K562 (cell line): ENCODE measurements around the gene LRP4. TPM values are rescaled to one million over a fixed set of nuclear protein-coding genes. Genes with fewer than 3 reads are reported as not detected.

Experiments
- ATAC-seq: fragments of 200-7000 bp; cut with Tn5 transposase; 3 replicates; pipeline ENCODE4 v1.9.1; 2020; ENCODE audit warnings: moderate library complexity
- BruUV-seq: library from RNA; stranded (reverse); fragments of 400-500 nt; replicated peaks from 2 replicates; lab custom pipeline; 2021; lab: Mats Ljungman, UMichigan
- CTCF ChIA-PET: fragments of 300-600 bp; formaldehyde crosslinking; extraction: SDS; loops from one replicate; lab custom pipeline; 2021; ENCODE audit warnings: low intra/inter-chr PET ratio; lab: Yijun Ruan, JAX
- POLR2A ChIA-PET: fragments of 300-600, 350-650 bp; sonication (Branson Sonifier 250); formaldehyde crosslinking; extraction: SDS; loops from one replicate; lab custom pipeline; 2021; ENCODE audit warnings: antibody characterized with exemption, inconsistent platforms; lab: Yijun Ruan, JAX
- DNase-seq, 4 experiments: peaks; one replicate each; pipeline versions ENCODE4 v3.0.0 to v3.0.0-alpha.2; 2011 to 2018; ENCODE audit warnings: low spot score in 3 of 4, mixed read lengths in 3 of 4; ENCODE audit errors: extremely low read depth in 1 of 4
- FAIRE-seq: peaks from 2 replicates; lab custom pipeline; 2011; peaks lifted over from hg19 to GRCh38; lab: Jason Lieb, UNC
- H2AFZ ChIP-seq: 2 replicates; pipeline ENCODE4 v1.6.0; 2011; ENCODE audit warnings: low read depth, low read length, control low read depth, inconsistent platforms
- H3K27ac ChIP-seq: fragments of 200-600 bp; 3 replicates; pipeline ENCODE4 v1.8.0; 2011; ENCODE audit warnings: low read depth, mild to moderate bottlenecking, control low read depth, inconsistent platforms, low read length, moderate library complexity, mixed read lengths; ENCODE audit errors: extremely low read depth
- H3K27me3 ChIP-seq, 2 experiments: fragments of 300-600 bp in 1 of 2; 2 replicates in 1 of 2; 3 replicates in 1 of 2; pipeline versions ENCODE4 v1.6.0 to v1.8.0; 2011; ENCODE audit warnings: inconsistent platforms in 2 of 2, low read length in 2 of 2, mild to moderate bottlenecking in 1 of 2, mixed read lengths in 1 of 2, moderate library complexity in 1 of 2; ENCODE audit not compliant: control insufficient read depth in 2 of 2, insufficient read depth in 2 of 2
- H3K36me3 ChIP-seq: fragments of 300-600 bp; 3 replicates; pipeline ENCODE4 v1.8.0; 2011; ENCODE audit warnings: mild to moderate bottlenecking, low read length, inconsistent platforms; ENCODE audit not compliant: control insufficient read depth, insufficient read depth
- H3K4me1 ChIP-seq, 2 experiments: fragments of 200-600 bp in 1 of 2; replicated peaks in 1 of 2; 2 replicates in 1 of 2; 3 replicates in 1 of 2; pipeline versions ENCODE4 v1.5.1 to v1.8.0; 2011; ENCODE audit warnings: inconsistent platforms in 2 of 2, low read length in 2 of 2, mild to moderate bottlenecking in 1 of 2, mixed read lengths in 1 of 2, moderate library complexity in 1 of 2; ENCODE audit not compliant: control insufficient read depth in 2 of 2, insufficient read depth in 2 of 2
- H3K4me2 ChIP-seq: 2 replicates; pipeline ENCODE4 v1.6.1; 2011; ENCODE audit warnings: low read length, control low read depth, inconsistent platforms, mixed read lengths; ENCODE audit not compliant: insufficient read depth
- H3K4me3 ChIP-seq: fragments of 200-600 bp; sonication (generic), shearing (Covaris generic); 2 replicates; pipeline ENCODE4 v1.5.1; 2016; ENCODE audit warnings: control low read depth, inconsistent platforms
- H3K79me2 ChIP-seq: fragments of 200-600 bp; 3 replicates; pipeline ENCODE4 v1.8.0; 2011; ENCODE audit warnings: low read length, inconsistent platforms; ENCODE audit not compliant: control insufficient read depth, insufficient read depth
- H3K9ac ChIP-seq, 2 experiments: 2 replicates each; pipeline versions ENCODE4 v1.6.0 to v1.6.1; 2011; ENCODE audit warnings: low read depth in 2 of 2, low read length in 2 of 2, control low read depth in 1 of 2, inconsistent platforms in 1 of 2, mild to moderate bottlenecking in 1 of 2, mixed read lengths in 1 of 2; ENCODE audit not compliant: insufficient read depth in 1 of 2
- H3K9me1 ChIP-seq: one replicate; pipeline ENCODE4 v1.6.0; 2011; ENCODE audit warnings: inconsistent platforms, mild to moderate bottlenecking, low read length, moderate library complexity; ENCODE audit not compliant: control insufficient read depth, insufficient read depth
- H3K9me3 ChIP-seq: replicated peaks from 2 replicates; pipeline ENCODE4 v1.5.1; 2011; ENCODE audit warnings: low read depth, low read length, inconsistent platforms; ENCODE audit not compliant: control insufficient read depth, insufficient read depth
- H4K20me1 ChIP-seq: replicated peaks from 2 replicates; pipeline ENCODE4 v1.6.1; 2011; ENCODE audit warnings: low read length, inconsistent platforms, mixed read lengths; ENCODE audit not compliant: control insufficient read depth, insufficient read depth
- ARID1B ChIP-seq: fragments of 450-650 bp; IDR thresholded peaks from 2 replicates; pipeline ENCODE4 v1.6.1; 2016; ENCODE audit warnings: antibody characterized with exemption, mild to moderate bottlenecking, inconsistent platforms
- CTBP1 ChIP-seq: fragments of 450-650 bp; IDR thresholded peaks from 2 replicates; pipeline ENCODE4 v1.6.1; 2016; ENCODE audit warnings: borderline replicate concordance
- DPF2 ChIP-seq: fragments of 450-650 bp; IDR thresholded peaks from 2 replicates; pipeline ENCODE4 v1.6.1; 2016
- E2F3 ChIP-seq: fragments of 250-450 bp; sonication (Bioruptor Pico); IDR thresholded peaks from 2 replicates; pipeline ENCODE4 v1.4.0; 2020; ENCODE audit warnings: mild to moderate bottlenecking
- ELF1 ChIP-seq: fragments of 200-800 bp; sonication (Bioruptor generic); IDR thresholded peaks from 2 replicates; pipeline ENCODE4 v1.6.1; 2016; ENCODE audit warnings: missing genetic modification characterization, missing compliant biosample characterization
- ETV5 ChIP-seq: sonication (generic); formaldehyde crosslinking; IDR thresholded peaks from 2 replicates; pipeline ENCODE4 v1.4.0; 2020; ENCODE audit warnings: low read depth, mild to moderate bottlenecking, missing genetic modification reagents
- FOXJ2 ChIP-seq: fragments of 200-800 bp; sonication (Bioruptor generic); IDR thresholded peaks from 2 replicates; pipeline ENCODE4 v1.6.1; 2016; ENCODE audit warnings: missing genetic modification characterization, missing compliant biosample characterization
- GABPB1 ChIP-seq: sonication (generic); formaldehyde crosslinking; IDR thresholded peaks from 2 replicates; pipeline ENCODE4 v1.8.0; 2022; ENCODE audit warnings: mild to moderate bottlenecking, missing genetic modification reagents
- MAFF ChIP-seq: IDR thresholded peaks from 2 replicates; pipeline ENCODE4 v1.6.1; 2012; ENCODE audit warnings: low read length, improper control_type of control experiment
- MAFG ChIP-seq: fragments of 450-650 bp; conservative IDR thresholded peaks from 2 replicates; pipeline ENCODE4 v1.6.1; 2016; ENCODE audit warnings: missing genetic modification characterization, missing compliant biosample characterization
- MAFK ChIP-seq: IDR thresholded peaks from 2 replicates; pipeline ENCODE4 v1.6.1; 2011; ENCODE audit warnings: low read length, improper control_type of control experiment
- MAZ ChIP-seq, 2 experiments: fragments of 450-650 bp in 1 of 2; sonication (generic) in 1 of 2; formaldehyde crosslinking; IDR thresholded peaks in 1 of 2; conservative IDR thresholded peaks in 1 of 2; 2 replicates each; pipeline versions ENCODE4 v1.4.0 to v1.5.0; 2020; ENCODE audit warnings: mild to moderate bottlenecking in 1 of 2, missing genetic modification reagents in 1 of 2
- NCOA1 ChIP-seq: fragments of 450-650 bp; IDR thresholded peaks from 2 replicates; pipeline ENCODE4 v1.6.1; 2016; ENCODE audit warnings: low read depth
- NFE2 ChIP-seq: IDR thresholded peaks from 2 replicates; pipeline ENCODE4 v1.6.1; 2014; ENCODE audit warnings: antibody characterized with exemption, low read depth
- NR4A1 ChIP-seq, 2 experiments: fragments of 250-450 bp in 1 of 2; fragments of 450-650 bp in 1 of 2; sonication (Bioruptor Pico) in 1 of 2; IDR thresholded peaks; 2 replicates each; pipeline versions ENCODE4 v1.4.0 to v1.6.1; 2016 to 2020; ENCODE audit warnings: mild to moderate bottlenecking in 2 of 2, missing compliant biosample characterization in 1 of 2, missing genetic modification characterization in 1 of 2, moderate library complexity in 1 of 2
- RFX1 ChIP-seq: fragments of 450-650 bp; IDR thresholded peaks from 2 replicates; pipeline ENCODE4 v1.6.1; 2016; ENCODE audit warnings: mild to moderate bottlenecking, moderate library complexity
- SMARCA4 ChIP-seq: fragments of 450-650 bp; IDR thresholded peaks from 2 replicates; pipeline ENCODE4 v1.6.1; 2016
- ZNF316 ChIP-seq: fragments of 450-650 bp; IDR thresholded peaks from 2 replicates; pipeline ENCODE4 v1.6.1; 2016
- WGBS: fragments of 100-300 bp; shearing (Covaris generic); methylation state at CpG from one replicate; pipeline ENCODE4 v1.1.6; 2016; ENCODE audit warnings: low coverage, mixed read lengths; ENCODE audit not compliant: insufficient coverage; ENCODE audit errors: missing lambda C conversion rate; 5-methylcytosine and 5-hydroxymethylcytosine counted together
- in situ Hi-C: fragments of 300-500 bp; cut with MboI; formaldehyde crosslinking; loops from 4 replicates; pipeline ENCODE4 v1.15.0; 2018; ENCODE audit warnings: inconsistent platforms, mixed read lengths
- intact Hi-C: fragments of 100-400 bp; cut with micrococcal nuclease; formaldehyde crosslinking; loops from 2 replicates; pipeline ENCODE4 v1.14.2; 2022
- polyA plus RNA-seq, 8 experiments: library from polyadenylated mRNA; depleted of rRNA in 4 of 8; stranded (reverse) in 5 of 8; unstranded in 3 of 8; fragments of >200 nt; fragmentation: Nextera tagmentation in 2 of 8; fragmentation: Illumina TruSeq in 1 of 8; extraction: Ambion mirVana in 2 of 8; extraction: Trizol in 1 of 8; gene quantifications; 2 replicates each; pipeline versions ENCODE4 v1.2.1 to v1.2.3, GENCODE V29; 2011 to 2014; ENCODE audit warnings: inconsistent platforms in 1 of 8, missing spikeins in 1 of 8
- total RNA-seq, 7 experiments: library from RNA; depleted of rRNA in 6 of 7; stranded (reverse); fragments of >200 nt in 6 of 7; fragmentation: Illumina TruSeq in 2 of 7; extraction: Trizol in 2 of 7; gene quantifications; 2 replicates each; pipeline versions ENCODE4 v1.2.1 to v1.2.3, GENCODE V29; 2011 to 2021; ENCODE audit warnings: low replicate concordance in 1 of 7
- TF ChIP-seq, protein P1 (sequence below), 2 experiments: fragments of 450-650 bp in 1 of 2; sonication (generic) in 1 of 2; formaldehyde crosslinking in 1 of 2; IDR thresholded peaks in 1 of 2; conservative IDR thresholded peaks in 1 of 2; 2 replicates each; pipeline versions ENCODE4 v1.6.1 to v1.8.1; 2016 to 2023; ENCODE audit warnings: mild to moderate bottlenecking in 2 of 2, moderate library complexity in 2 of 2, inconsistent platforms in 1 of 2, missing genetic modification reagents in 1 of 2
- TF ChIP-seq, protein P2 (sequence below): fragments of 200-800 bp; sonication (Bioruptor generic); IDR thresholded peaks from 2 replicates; pipeline ENCODE4 v1.6.1; 2017; ENCODE audit warnings: missing genetic modification characterization, missing compliant biosample characterization
- TF ChIP-seq, protein P3 (sequence below): fragments of 450-650 bp; IDR thresholded peaks from 2 replicates; pipeline ENCODE4 v1.6.1; 2017; ENCODE audit warnings: mild to moderate bottlenecking, moderate library complexity

Gene LRP4
- total and polyA plus RNA-seq, 9 of the 15 experiments (the other 6 are each of a cell fraction or from before 2014, with no cell fraction given) = 0.04 to 0.54 (median 0.10) TPM

DNA sequence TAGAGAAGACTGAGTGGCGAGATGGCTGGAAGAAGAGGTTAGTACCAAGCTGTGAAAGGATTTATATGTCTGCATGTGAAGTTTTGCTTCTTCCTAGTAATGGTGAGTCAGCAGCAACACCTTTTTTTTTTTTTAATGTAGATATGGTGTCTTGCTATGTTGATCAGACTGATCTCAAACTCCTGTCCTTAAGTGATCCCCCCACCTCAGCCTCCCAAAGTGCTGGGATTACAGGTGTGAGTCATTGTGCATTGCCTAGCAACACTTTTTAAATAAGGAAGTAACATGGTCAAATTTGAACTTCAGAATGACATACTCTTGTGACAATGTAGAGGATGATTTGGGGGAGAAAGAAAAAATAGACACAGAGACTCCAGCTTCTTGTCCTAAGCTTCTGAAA is 11.7 kb upstream of the LRP4 start:
- no peak overlapping the region for H3K9ac ChIP-seq
- intact Hi-C loops (no loop called here), in situ Hi-C loops (no loop called here)
- H3K9me1 ChIP-seq = no peaks in the 10 kb centered on the region
- no peaks in the 10 kb centered on the region for H3K27me3 ChIP-seq
- ChIA-PET POLR2A (interaction anchor here (0.5 kb wide), 1 partner anchor 980 kb away, joined by 3 read pairs; no protein-coding TSS in a partner anchor), CTCF (no interaction called here)
- DNase-seq (peak in 1 of 4 experiments; percentile 33), FAIRE-seq (no peak), ATAC-seq (peak; percentile 50; the same call in 2 of the 3 replicates)
- H3K4me3 ChIP-seq = no peak overlapping the region
- no TSS peak for BruUV-seq
- no peaks in the 10 kb centered on the region for H3K36me3 ChIP-seq
- peak overlapping the region; percentile 68; the same call in 1 of the 2 replicates for H2AFZ ChIP-seq
- H4K20me1 ChIP-seq = no peaks in the 10 kb centered on the region
- WGBS = 22% methylated on average over 1 of the region's 1 CpG
- H3K4me2 ChIP-seq = no peak overlapping the region; the same call in 1 of the 2 replicates
- peaks cover 2% of the 10 kb centered on the region; the same call in 1 of the 2 replicates for H3K9me3 ChIP-seq
- peaks cover 0 to 9% of the 10 kb centered on the region in 2 experiments; a peak in 2 of 5 replicates for H3K4me1 ChIP-seq
- H3K79me2 ChIP-seq = no peaks in the 10 kb centered on the region
- peak overlapping the region; percentile 35; the same call in 1 of the 3 replicates for H3K27ac ChIP-seq
- TF ChIP-seq, protein P1, sequence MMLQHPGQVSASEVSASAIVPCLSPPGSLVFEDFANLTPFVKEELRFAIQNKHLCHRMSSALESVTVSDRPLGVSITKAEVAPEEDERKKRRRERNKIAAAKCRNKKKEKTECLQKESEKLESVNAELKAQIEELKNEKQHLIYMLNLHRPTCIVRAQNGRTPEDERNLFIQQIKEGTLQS (IDR thresholded peaks at IDR 0.05) = peak; percentile 83
- TF ChIP-seq, protein P1 (CRISPR knock-in tag; conservative IDR thresholded peaks at IDR 0.05) = no peak
- TF ChIP-seq NR4A1 (CRISPR knock-in tag; IDR thresholded peaks at IDR 0.05) (no peak), NR4A1 (tag; IDR thresholded peaks at IDR 0.05) (no peak), NFE2 (peak; percentile 79), RFX1 (peak; percentile 81), GABPB1 (CRISPR knock-in tag) (0 out of 2 replicates have a peak, but pooled peaks have one; percentile 22), NCOA1 (0 out of 2 replicates have a peak, but pooled peaks have one; percentile 26), MAZ (CRISPR knock-in tag; conservative IDR thresholded peaks at IDR 0.05 in 1 of 2, IDR thresholded peaks at IDR 0.05 in 1 of 2) (no peak), MAFG (peak; percentile 80), ELF1 (tag) (no peak), FOXJ2 (tag) (peak; percentile 93), ZNF316 (peak; percentile 92), E2F3 (no peak), MAFK (peak; percentile 67), MAFF (peak; percentile 77; the same call in 1 of the 2 replicates), DPF2 (peak; percentile 70), ETV5 (no peak), CTBP1 (0 out of 2 replicates have a peak, but pooled peaks have one; percentile 16), ARID1B (peak; percentile 51), SMARCA4 (peak; percentile 59; the same call in 1 of the 2 replicates)
- TF ChIP-seq, protein P2, sequence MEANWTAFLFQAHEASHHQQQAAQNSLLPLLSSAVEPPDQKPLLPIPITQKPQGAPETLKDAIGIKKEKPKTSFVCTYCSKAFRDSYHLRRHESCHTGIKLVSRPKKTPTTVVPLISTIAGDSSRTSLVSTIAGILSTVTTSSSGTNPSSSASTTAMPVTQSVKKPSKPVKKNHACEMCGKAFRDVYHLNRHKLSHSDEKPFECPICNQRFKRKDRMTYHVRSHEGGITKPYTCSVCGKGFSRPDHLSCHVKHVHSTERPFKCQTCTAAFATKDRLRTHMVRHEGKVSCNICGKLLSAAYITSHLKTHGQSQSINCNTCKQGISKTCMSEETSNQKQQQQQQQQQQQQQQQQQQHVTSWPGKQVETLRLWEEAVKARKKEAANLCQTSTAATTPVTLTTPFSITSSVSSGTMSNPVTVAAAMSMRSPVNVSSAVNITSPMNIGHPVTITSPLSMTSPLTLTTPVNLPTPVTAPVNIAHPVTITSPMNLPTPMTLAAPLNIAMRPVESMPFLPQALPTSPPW = 0 out of 2 replicates have a peak, but pooled peaks have one; percentile 16
- TF ChIP-seq, protein P3, sequence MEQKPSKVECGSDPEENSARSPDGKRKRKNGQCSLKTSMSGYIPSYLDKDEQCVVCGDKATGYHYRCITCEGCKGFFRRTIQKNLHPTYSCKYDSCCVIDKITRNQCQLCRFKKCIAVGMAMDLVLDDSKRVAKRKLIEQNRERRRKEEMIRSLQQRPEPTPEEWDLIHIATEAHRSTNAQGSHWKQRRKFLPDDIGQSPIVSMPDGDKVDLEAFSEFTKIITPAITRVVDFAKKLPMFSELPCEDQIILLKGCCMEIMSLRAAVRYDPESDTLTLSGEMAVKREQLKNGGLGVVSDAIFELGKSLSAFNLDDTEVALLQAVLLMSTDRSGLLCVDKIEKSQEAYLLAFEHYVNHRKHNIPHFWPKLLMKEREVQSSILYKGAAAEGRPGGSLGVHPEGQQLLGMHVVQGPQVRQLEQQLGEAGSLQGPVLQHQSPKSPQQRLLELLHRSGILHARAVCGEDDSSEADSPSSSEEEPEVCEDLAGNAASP = 0 out of 2 replicates have a peak, but pooled peaks have one; percentile 40
